ENCODE measurements around the gene PTCHD4.
"Not testable (repeated sequence)": the region's sequence is repeated elsewhere in the genome, so short reads cannot be mapped to it uniquely, and the experiment has no call there.

PTCHD4 gene

DNA sequence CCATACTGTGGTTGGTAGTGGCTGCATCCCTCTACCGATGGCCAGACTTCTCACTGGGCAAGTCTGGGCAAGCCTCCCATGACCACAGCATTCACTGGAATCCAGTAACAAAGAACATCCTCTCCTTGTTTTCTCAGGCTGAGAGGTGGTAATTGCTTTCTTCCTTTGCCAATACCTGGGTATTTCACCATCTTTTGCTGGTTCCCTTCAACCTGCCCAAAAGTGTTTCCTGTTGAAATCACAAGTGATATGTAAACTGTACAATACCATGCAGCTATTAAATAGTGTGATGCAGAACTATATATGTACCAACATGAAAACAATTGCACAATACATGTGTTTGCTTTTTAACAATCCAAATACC, at the start of gene PTCHD4:
PTCHD4 (minus strand) TSS at position 55 of the 364 bp plus-strand sequence. CDS start 42,240 bp downstream, outside the sequence.
- no peak for DNase-seq (ENCODE audit: low spot score)

DNA sequence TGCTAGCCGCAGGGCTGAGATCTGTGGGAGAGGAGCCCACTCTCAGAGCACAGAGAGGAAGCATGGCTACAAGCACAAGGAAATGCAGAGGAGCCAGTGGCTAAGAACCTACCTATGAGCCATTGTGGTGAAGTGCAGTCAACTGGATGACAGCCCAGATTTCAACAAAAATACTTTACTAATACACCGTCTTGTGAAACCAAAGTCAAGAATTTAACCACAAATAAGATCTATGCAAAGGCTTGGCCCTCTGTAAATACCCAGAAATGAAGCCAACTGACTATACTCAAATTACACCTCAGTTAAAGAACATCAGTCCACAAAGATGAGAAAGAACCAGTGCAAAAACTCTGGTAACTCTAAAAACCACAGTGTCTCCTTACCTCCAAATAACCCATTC, 40.1 kb upstream of the PTCHD4 start:
- no peak for DNase-seq (ENCODE audit: low spot score)

DNA sequence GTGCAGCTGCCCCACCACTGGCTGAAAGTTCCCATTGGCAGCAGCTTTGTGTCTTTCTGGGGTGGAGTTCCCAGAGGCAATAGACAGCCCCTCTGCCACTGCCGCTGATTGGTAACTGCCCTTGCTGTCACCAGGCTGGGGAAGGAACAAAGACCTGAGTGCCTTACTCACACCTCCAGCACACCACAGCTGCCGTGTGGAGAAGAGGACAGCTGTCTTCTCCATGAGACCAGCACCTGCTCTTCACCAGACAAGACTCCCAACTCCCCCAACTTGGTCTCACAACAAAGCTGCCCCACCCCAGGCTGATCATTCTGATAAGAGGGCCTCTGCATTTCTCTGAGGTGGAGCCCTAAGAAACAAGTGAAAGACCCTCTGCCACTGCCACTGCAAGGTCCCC, 39.7 kb upstream of the PTCHD4 start:
- DNase-seq (ENCODE audit: low spot score), result no peak

DNA sequence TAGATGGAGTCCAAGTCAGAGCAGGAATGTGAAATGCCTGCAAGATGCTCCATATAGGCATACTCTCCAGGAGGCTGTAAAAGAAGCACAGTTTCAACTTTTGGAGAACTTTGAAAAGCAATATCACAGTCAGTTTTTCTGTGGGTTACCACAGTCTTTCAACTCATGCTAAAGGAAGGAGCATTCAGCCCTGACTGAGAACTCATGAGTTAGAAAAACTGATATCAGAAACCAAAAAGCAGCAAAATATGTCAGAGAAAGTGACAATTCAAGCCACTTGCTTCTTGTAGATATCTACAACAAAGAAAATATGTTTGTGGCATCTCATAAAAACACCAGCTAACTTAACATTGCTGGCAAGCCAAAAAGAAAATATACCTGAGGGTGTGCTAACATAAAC, 36.1 kb upstream of the PTCHD4 start:
- no peak for DNase-seq (ENCODE audit: low spot score)

DNA sequence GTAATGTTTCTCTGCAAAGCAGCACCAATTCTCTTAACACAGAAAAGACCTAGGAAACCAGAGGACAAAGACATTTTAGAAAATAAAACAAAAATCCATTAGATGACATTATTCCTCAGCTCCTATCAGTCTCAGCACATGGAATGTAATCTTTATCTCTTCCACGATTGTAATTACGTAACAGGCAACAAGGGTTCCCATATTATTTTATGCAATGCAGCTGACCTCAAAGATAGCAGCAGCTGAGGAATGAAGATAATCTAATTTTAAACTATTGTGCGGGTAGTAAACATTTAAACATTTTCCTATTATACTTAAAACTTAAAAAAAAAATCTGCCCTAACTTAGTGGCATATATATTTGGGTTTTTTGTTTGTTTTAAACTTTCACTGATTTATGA, 33.0 kb upstream of the PTCHD4 start:
- DNase-seq (ENCODE audit: low spot score), result no peak

DNA sequence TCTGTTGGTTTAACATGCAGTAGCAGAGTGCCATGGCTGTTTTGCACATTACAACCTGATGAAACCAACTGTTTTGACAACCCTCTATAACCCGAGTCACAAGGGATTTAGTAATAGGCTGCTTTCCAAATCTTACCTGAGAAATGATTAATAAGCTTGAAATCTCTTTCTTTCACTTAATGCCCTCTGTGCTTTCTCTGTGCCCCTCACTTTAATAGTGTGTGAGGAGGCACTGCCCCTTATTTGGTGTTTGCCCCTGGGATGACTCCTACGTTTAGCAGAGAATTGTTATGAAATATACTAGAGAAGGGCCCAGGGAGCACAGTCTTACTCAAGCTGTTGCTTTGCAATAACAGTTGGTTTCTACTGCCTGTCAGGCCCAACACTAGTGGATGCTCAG, 31.0 kb upstream of the PTCHD4 start:
- DNase-seq (ENCODE audit: low spot score), result no peak

DNA sequence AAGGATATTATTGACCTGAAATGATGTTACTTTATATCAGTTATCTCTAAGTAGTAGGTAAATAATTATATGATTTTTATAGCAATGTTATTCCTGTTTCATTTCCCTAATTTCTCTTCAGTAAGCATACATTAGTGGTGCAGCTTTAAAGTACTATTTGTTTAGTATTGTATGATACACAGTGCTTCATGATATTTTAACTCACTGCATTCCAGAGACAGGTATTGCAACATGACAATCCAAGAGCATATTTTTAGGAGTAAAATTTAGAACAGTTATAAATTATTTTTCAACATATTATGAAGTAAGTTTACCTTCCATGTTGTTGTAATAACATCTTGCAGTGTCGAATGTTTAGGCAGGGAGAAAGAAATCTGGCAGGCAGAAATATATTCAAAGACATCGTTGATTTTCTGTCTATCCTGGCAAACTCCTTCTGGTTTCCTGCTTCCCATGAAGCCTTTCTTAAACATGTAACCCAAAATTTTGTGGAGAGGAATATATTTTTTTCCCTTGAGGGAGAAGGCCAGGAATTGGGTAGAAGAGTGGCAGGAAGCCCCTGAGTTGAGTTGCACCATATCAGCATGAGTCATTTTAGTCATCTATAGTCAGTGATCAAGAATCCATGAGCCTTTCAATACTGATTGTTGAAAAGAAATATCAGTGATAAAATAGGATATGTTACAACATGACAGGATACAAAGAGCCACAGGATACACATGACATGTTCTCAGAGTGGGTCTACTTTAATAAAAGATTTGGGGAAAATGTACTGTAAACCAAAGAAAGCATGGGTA, 29.0 kb upstream of the PTCHD4 start:
- DNase-seq (ENCODE audit: low spot score), result no peak

DNA sequence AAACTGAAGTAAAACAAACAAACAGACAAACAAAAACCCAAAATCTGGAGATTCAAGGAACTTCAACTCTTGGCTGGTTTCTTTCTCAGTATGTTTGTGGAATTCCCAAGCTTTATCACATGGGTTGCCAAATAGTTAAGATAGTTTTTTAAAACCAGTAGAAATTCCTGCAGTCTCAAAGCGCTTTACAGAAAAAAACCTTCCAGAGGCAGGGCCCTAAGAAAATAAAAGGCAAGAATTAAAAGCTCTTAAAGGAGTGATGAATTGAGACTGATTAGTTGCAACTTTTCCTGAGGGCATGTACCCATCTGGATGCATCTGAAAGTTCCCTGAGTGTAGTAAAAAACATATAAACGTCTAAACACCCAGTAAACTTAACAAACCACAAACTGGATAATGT, 25.9 kb upstream of the PTCHD4 start:
- no peak for DNase-seq (ENCODE audit: low spot score)

DNA sequence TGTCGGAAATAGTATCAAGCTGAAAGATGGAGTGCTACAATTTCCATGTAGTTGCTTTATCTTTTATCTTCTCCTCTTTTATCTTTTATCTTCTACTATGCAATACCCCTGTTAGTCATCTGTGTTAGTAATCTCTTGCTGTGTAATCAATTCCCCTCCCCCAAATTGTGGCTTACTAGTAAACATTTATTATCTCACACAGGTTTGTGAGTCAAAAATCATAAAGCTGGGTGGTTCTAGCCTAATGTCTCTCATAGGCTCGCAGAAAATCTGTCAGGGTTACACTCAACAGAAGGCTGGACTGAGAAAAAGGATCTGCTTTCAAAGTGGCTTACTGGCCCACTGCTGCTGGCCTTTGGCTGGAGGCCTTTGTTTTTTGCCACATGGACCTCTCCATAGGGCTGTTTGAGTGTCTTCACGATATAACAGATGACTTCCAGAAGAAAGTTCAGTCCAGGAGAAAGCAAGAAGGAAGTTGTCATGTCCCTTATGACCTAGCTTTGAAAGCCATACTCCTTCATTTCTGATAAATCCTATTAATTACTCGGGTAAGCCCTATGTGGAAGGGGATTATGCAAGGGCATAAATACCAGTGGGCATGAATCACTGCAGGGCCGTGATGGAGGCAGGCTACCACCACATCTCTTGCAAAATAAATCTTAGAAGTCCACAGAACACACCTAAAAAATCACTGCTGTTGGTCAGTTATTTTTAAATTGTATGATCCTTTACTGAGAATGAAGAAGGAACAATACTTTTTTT, 24.5 kb upstream of the PTCHD4 start:
- DNase-seq (ENCODE audit: low spot score), result no peak

DNA sequence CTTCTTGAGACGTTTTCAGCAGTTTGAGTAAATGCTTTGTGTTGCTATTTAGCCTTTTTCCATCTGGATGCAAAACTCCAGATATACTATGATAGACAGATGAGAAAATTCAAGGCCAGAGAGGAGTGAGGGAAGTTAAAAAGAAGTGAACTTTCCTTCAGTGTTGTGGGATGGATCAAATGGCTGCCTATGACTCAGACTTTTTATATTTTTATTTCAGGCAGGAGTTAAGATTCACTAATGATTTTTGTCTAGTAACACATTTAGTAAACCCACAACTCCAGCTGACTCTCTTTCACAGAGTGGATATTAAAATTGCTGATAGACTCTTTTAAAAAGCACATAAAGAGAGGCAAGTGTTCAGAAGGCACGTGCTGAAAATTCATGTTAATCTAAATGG, 23.2 kb upstream of the PTCHD4 start:
- DNase-seq (ENCODE audit: low spot score), result no peak

DNA sequence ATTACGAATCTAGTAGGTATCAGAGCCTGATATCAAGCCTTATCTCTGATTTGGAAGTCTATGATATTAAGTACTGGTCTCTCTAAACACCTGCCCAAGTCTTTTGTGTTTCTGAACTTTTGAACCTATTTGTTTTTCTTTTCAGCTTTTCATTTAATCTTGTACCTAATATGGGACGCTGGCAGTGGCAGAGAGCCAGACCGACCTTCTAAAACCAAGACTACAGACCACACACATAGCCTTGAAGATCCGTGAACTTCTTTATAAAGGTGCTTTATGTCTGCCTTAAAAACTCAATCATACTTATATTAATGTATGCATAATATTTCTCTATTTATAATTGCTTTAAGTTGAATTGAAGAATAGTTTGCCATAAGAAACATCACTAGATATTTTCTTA, 12.6 kb upstream of the PTCHD4 start:
- no peak for DNase-seq (ENCODE audit: low spot score)

DNA sequence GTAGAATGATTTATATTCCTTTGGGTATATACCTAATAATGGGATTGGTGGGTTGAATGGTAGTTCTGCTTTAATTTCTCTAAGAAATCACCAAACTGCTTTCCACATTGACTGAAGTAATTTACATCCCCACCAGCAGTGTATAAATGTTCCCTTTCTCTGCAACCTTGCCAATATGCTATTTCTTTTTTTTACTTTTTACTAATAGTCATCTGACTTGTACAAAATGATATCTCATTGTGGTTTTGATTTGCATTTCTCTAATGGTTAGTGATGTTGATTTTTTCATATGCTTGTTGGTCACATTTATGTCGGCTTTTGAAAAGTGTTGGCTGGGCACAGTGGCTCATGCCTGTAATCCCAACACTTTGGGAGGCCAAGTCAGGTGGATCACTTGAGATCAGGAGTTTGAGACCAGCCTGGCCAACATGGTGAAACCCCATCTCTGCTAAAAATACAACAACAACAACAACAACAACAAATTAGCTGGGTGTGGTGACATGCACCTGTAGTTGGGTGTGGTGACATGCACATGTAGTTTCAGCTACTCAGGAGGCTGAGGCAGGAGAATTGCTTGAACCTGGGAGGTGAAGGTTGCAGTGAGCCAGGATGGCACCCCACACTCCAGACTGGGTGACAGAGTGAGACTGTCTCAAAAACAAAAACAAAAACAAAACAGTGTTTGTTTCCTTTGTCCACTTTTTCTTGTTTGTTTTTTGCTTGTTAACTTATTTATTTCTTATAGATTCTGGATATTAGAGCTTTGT, 11.2 kb upstream of the PTCHD4 start:
- not testable (repeated sequence) for DNase-seq (ENCODE audit: low spot score)

DNA sequence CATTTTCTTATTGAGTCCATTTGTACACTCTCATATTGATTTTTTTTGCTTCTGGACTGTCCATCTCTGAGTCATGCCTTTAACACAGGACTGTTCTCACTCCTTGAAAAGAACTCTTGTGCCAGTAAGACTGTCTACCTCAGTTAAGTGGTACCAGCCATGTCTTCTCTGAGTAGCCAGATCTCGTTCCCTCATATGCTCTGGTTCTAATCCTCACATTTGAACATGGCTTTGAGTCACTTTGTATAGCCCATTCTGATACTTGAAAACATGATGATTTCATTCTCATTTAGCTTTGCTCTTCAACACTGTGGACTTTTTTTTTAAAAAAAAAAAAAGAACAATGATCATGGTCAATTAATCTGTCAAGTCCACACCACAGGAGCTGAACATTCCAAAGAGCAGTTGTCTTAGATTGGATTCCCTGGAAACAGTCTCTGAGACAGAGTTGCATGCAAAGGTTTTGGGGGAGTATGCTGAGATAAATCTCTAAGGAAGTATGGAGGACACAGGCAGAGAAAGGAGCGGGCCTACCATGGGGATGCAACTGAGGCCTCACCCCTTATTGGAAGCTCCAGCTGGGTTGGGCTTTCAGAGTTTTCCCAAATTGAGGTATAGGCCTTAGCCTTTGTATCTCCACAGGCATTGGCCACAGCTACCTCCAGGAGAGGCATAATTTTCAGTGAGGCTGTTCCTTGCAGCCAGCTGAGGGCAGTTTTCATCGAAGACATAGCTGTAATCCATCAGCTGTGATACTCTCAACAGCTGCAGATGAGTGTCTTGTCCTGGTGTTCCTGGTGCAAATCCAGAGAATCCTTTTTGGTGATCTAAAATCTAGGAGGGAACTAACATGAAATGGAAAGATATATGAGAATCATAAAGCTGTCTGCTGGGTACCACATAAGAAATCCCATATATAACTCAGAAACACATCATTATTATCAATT, 6.0 kb upstream of the PTCHD4 start:
- no peak for DNase-seq (ENCODE audit: low spot score)

DNA sequence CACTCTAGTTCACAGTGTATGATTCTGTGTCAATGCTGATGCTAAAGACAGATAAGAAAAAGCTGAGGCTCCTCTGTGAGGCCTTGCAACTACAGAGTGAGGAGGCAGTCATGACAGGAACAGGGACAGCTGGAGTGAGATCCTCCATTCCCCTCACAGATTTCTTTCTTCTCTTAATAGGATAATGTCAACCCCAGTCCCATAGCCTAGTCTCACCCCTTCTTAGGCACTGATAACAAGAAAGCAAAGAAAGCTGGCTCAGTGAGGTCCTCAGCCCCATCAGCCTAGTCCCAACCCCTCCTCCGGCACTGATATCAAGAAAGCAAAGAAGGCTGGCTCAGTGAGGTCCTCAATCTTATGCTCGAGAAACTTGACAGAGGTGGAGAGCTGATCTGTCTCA, 2.1 kb upstream of the PTCHD4 start:
- no peak for DNase-seq (ENCODE audit: low spot score)

DNA sequence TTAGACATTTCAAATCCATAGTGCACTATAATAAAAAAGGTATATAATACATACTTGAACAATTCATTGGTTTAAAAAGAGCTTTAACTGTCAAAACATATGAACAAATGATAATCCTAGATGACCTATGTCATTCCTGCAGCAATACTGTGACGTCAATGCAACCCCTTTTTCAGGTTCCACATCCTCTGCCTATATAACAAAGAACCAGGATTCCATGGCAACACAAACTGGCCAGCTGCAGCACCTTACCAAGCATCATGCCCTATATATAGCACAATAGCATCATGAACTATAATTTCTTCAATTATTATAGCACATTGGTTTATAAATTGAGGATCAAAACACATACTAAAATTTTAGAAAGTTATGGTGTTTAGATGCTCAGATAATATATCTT, 578 bp upstream of the PTCHD4 start:
- no peak for DNase-seq (ENCODE audit: low spot score)

DNA sequence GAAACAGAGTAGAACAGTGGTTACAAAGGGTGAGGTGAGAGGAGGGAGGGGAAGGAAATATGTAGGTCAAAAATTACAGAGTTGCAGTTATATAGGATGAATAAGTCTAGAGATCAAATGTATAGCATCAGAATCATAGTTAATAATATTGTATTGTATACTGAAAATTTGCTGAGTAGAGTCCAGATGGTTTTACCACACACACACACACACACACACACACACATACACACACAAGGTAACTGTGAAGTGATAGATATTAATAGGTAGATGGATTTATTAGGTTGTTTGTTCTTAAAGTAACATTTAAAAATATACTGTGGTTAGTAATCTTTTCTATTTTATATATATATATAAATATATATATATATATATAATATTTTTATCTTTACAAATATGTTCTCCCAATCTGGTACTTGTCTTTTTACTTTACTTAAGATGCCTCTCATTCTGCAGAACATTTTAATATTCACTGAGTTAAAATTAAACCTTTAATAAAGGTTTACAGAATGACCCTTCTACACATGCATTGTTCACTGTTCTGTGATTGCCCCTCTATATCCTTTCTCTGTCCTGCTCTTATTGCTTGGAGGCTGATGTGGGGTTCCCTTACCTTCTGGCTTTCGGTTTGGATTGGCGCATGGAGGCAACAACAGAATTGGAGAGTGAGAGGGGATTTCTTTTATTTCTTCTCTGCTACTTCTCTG, 408 bp downstream of the PTCHD4 start:
- DNase-seq (ENCODE audit: low spot score), result no peak

DNA sequence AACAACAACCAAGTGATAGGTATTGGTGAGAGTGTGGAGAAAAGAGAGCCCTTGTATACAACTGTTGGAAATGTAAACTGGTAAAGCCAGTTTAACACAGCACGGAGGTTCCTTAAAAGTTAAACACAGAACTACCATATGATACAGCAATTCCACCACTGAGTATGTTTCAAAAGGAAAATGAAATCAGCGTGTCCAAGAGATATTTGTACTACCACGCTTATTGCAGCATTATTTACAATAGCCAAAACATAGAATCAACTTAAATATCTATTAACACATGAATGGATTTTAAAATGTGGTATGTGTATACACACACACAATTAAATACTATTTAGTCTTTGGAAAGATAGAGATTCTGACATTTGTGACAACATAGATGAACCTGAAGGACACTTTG, 1.1 kb downstream of the PTCHD4 start:
- no peak for DNase-seq (ENCODE audit: low spot score)

DNA sequence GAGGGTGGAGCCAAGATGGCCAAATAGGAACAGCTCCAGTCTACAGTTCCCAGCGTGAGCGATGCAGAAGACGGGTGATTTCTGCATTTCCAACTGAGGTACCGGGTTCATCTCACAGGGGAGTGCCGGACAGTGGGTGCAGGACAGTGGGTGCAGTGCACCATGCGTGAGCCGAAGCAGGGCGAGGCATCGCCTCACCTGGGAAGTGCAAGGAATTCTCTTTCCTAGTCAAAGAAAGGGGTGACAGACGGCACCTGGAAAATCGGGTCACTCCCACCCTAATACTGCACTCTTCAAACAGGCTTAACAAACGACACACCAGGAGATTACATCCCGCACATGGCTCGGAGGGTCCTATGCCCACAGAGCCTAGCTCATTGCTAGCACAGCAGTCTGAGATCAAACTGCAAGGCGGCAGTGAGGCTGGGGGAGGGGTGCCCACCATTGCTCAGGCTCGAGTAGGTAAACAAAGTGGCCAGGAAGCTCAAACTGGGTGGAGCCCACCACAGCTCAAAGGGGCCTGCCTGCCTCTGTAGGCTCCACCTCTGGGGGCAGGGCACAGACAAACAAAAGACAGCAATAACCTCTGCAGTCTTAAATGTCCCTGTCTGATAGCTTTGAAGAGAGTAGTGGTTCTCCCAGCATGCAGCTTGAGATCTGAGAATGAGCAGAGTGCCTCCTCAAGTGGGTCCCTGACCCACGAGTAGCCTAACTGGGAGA, 8.4 kb downstream of the PTCHD4 start:
- not testable (repeated sequence) for DNase-seq (ENCODE audit: low spot score)

DNA sequence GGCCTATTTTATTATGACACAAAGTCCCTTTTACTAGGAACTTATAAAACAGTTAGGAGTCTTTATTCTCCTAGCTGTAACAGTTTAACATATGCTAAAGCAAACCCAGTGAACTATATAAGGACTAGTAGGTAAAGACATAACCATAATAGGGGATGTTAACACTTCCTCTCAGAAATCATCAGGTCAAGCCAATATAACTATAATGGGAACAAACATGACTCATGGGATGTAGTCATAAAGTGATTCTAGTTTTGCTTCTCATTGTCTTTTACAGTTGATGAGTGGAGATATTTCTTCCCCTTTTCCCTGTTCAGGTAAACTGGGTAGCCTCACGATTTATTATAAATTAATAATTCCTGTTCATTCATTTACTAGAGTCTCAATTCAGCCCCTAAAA, 9.7 kb downstream of the PTCHD4 start:
- DNase-seq (ENCODE audit: low spot score), result no peak

DNA sequence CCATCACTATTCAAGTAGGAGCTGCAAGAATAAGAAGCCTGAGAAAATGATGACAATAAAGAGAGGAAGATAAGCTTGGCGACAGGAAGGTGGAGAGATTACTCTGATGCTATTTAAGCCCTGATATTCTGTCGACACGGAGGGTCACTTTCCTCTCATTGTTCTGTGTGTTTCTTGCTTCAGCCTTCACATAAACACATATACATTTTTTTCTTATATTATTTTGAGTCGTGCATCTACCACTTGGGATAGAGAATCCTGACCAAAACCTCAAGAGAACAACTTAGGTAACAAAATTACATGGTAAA, 10.5 kb downstream of the PTCHD4 start:
- DNase-seq (ENCODE audit: low spot score), result no peak
